Measurements from ENCODE around the gene AICDA.
"Not testable (repeated sequence)": the region's sequence is repeated elsewhere in the genome, so short reads cannot be mapped to it uniquely, and the experiment has no call there.

AICDA gene

GRCh38 chr12:8590842-8591545 is 21.7 kb downstream of the AICDA start:
- Histone ChIP-seq H3K27ac (ENCODE audit: low read length) (peak overlapping the region; percentile 70), H2AFZ (ENCODE audit: low read depth, low read length) (peak overlapping the region; percentile 93), H3K36me3 (replicated peaks; ENCODE audit: low read depth, low read length) (no peaks in the 10 kb centered on the region), H3K9me3 (ENCODE audit: insufficient read depth, low read length) (no peaks in the 10 kb centered on the region), H3K4me3 (ENCODE audit: low read length) (peak overlapping the region; percentile 73), H3K4me2 (ENCODE audit: low read length) (peak overlapping the region; percentile 95), H4K20me1 (ENCODE audit: insufficient read depth, low read length) (no peaks in the 10 kb centered on the region), H3K4me1 (ENCODE audit: low read length) (peaks cover 19% of the 10 kb centered on the region), H3K79me2 (ENCODE audit: low read length) (no peaks in the 10 kb centered on the region), H3K9ac (ENCODE audit: low read length) (peak overlapping the region; percentile 73), H3K27me3 (ENCODE audit: low read depth, low read length) (no peaks in the 10 kb centered on the region)
- peak; percentile 53 for TF ChIP-seq CTCF (IDR thresholded peaks at IDR 0.05; ENCODE audit: low read depth, low read length)
- TF ChIP-seq EZH2phosphoT487 (IDR thresholded peaks at IDR 0.05; ENCODE audit: low read depth) = no peak

GRCh38 chr12:8589679-8590078 is 23.0 kb downstream of the AICDA start:
- Histone ChIP-seq H3K4me2 (ENCODE audit: low read length) (no peak overlapping the region), H3K36me3 (replicated peaks; ENCODE audit: low read depth, low read length) (no peaks in the 10 kb centered on the region), H3K27me3 (ENCODE audit: low read depth, low read length) (no peaks in the 10 kb centered on the region), H3K9me3 (ENCODE audit: insufficient read depth, low read length) (no peaks in the 10 kb centered on the region), H2AFZ (ENCODE audit: low read depth, low read length) (no peak overlapping the region), H3K9ac (ENCODE audit: low read length) (no peak overlapping the region), H3K4me1 (ENCODE audit: low read length) (peaks cover 19% of the 10 kb centered on the region), H3K79me2 (ENCODE audit: low read length) (no peaks in the 10 kb centered on the region), H3K4me3 (ENCODE audit: low read length) (no peak overlapping the region), H3K27ac (ENCODE audit: low read length) (no peak overlapping the region), H4K20me1 (ENCODE audit: insufficient read depth, low read length) (no peaks in the 10 kb centered on the region)
- TF ChIP-seq CTCF (IDR thresholded peaks at IDR 0.05; ENCODE audit: low read depth, low read length) = no peak
- no peak for TF ChIP-seq EZH2phosphoT487 (IDR thresholded peaks at IDR 0.05; ENCODE audit: low read depth)

- not testable (repeated sequence) for H3K4me1 ChIP-seq (ENCODE audit: low read length); H3K9me3 ChIP-seq (ENCODE audit: insufficient read depth, low read length); H3K27ac ChIP-seq (ENCODE audit: low read length); H3K4me2 ChIP-seq (ENCODE audit: low read length); H3K9ac ChIP-seq (ENCODE audit: low read length); H4K20me1 ChIP-seq (ENCODE audit: insufficient read depth, low read length); H3K36me3 ChIP-seq (replicated peaks; ENCODE audit: low read depth, low read length); H3K79me2 ChIP-seq (ENCODE audit: low read length); H3K27me3 ChIP-seq (ENCODE audit: low read depth, low read length); H2AFZ ChIP-seq (ENCODE audit: low read depth, low read length); H3K4me3 ChIP-seq (ENCODE audit: low read length)
These were observed 28.2 kb downstream of the AICDA start for GRCh38 chr12:8584478-8584877.

GRCh38 chr12:8584004-8584403 is 28.7 kb downstream of the AICDA start:
- H4K20me1 ChIP-seq (ENCODE audit: insufficient read depth, low read length) = no peaks in the 10 kb centered on the region
- H3K4me2 ChIP-seq (ENCODE audit: low read length) = no peak overlapping the region
- H3K9me3 ChIP-seq (ENCODE audit: insufficient read depth, low read length) = no peaks in the 10 kb centered on the region
- TF ChIP-seq EZH2phosphoT487 (IDR thresholded peaks at IDR 0.05; ENCODE audit: low read depth) (no peak), CTCF (IDR thresholded peaks at IDR 0.05; ENCODE audit: low read depth, low read length) (no peak)
- no peaks in the 10 kb centered on the region for H3K79me2 ChIP-seq (ENCODE audit: low read length)
- H3K36me3 ChIP-seq (replicated peaks; ENCODE audit: low read depth, low read length) = no peaks in the 10 kb centered on the region
- no peak overlapping the region for H3K27ac ChIP-seq (ENCODE audit: low read length)
- no peak overlapping the region for H2AFZ ChIP-seq (ENCODE audit: low read depth, low read length)
- H3K4me3 ChIP-seq (ENCODE audit: low read length) = no peak overlapping the region
- no peaks in the 10 kb centered on the region for H3K27me3 ChIP-seq (ENCODE audit: low read depth, low read length)
- H3K4me1 ChIP-seq (ENCODE audit: low read length) = peaks cover 7% of the 10 kb centered on the region
- no peak overlapping the region for H3K9ac ChIP-seq (ENCODE audit: low read length)

All from OCI-LY3 (cell line).